GM12801 (cell line): ENCODE measurements around the gene CFD.

Experiments used
- TF ChIP-seq, protein P1 (sequence below): IDR thresholded peaks from one replicate; pipeline ENCODE4 v1.5.1; 2011; ENCODE audit warnings: control low read depth; ENCODE audit not compliant: insufficient read length; ENCODE audit errors: extremely low read depth

The CFD gene

DNA sequence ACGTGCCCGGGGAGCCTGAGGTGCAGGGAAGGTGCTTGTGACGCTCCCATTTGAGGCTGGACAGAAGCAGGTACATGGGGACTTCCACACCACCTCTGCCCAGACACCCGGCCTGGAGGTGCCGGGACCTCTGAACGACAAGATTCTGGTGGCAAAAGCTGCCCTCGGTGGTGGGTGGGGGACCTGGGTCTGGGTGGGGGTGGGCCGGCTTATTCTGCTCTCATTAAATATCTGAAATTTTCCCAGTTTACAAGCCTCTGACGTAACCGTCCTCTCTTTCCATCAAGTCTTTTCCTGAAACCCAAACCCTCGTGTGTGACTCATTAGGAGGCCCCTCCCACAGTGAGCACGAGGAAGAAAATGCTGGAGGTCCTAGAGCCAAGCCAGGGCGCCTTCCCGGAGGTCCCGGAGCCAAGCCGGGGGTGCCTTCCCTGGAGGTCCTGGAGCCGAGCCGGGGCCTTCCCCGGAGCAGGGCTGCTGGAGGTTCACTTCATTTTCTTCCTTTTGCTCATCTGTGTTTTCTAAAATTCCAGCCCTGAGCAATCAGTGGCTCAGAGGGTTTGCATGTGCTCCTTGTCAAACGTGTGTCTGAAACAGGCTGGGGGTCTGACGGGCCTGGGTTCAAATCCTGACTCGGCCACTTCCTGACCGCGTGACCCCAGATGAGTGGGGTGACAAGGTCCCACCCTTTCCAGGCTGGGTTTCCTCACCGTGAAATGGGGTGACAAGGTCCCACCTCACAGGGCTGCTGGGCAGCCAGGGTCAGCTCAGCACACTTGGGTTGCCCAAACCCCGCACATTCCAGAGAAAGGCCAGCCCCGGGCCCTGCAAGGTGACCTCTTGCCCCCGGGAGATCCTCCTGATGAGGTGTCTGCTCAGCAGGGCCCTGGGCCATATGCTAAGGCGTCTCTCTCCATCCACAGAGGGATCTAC, 10.0 kb downstream of the CFD start:
- TF ChIP-seq, protein P1, sequence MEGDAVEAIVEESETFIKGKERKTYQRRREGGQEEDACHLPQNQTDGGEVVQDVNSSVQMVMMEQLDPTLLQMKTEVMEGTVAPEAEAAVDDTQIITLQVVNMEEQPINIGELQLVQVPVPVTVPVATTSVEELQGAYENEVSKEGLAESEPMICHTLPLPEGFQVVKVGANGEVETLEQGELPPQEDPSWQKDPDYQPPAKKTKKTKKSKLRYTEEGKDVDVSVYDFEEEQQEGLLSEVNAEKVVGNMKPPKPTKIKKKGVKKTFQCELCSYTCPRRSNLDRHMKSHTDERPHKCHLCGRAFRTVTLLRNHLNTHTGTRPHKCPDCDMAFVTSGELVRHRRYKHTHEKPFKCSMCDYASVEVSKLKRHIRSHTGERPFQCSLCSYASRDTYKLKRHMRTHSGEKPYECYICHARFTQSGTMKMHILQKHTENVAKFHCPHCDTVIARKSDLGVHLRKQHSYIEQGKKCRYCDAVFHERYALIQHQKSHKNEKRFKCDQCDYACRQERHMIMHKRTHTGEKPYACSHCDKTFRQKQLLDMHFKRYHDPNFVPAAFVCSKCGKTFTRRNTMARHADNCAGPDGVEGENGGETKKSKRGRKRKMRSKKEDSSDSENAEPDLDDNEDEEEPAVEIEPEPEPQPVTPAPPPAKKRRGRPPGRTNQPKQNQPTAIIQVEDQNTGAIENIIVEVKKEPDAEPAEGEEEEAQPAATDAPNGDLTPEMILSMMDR, result no peak

DNA sequence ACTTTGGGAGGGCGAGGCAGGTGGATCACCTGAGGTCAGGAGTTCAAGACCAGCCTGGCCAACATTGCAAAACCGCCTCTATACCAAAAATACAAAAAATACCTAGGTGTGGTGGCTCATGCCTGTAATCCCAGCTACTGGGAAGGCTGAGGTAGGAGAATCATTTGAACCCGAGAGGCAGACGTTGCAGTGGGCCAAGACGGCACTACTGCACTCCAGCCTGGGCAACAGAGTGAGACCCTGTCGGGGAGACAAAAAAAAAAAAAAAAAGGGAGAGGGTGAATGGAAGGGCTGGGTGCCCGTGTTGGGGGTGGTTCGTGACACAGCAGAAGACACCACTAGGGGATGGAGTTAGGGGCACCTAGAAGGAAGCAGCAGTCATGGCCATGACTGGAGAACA, 10.8 kb downstream of the CFD start:
- TF ChIP-seq, protein P1, result no peak

DNA sequence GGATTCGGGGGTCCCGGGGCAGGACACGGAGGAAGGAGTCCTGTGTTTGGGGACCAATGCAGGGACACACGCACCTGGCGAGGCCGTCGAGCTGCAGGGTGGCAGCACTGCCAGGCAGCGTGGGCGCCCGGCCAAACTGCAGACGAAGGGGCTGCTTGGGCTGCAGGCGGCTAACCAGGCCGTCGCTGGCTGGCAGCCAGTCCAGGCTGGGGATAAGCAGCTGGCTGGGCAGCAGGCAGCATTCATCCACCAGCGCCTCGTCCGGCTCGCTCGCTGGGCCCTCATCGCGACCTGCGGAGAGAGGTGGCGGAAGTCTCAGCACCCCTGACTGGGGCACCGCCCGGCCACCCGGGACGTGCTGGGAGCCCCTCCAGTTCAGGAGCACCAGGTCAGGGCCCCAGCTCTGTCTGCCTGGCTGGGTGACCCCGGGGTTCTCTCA, 11.5 kb downstream of the CFD start:
- TF ChIP-seq, protein P1, result no peak

DNA sequence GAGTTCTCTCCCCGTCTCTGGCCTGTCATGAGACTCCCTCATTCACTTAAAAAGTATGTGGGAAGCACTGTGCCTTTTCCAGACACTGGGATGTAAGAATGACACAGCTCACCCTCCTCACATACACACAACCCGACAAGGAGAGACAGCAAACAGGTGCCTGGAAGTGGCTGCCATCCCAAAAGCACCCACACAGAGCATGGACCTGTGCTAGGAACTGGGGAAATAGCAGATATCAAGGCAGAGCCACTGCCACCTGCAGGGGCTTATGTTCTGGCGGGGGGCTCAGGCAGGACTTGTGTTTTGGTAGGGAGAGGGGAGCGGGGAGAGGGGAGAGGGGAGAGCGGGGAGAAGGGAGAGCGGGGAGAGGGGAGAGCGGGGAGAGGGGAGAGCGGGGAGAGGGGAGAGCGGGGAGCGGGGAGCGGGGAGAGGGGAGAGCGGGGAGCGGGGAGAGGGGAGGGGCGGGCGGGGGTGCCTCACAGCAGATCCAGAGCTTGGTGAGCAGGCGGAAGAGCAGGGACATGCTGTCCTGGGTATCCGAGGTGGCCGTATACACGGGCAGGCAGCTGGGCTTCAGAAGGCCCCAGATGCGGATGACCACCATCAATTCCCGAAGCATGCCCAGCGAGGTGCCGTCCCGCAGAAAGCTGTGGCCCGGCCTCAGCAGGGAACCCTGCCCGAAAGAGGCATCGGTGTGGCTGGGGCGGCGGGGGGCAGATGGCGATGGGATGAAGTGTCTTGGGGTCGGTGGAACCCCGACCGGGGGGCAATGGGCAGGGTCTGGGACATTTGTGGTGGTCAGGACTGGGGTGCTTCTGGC, 12.2 kb downstream of the CFD start:
- TF ChIP-seq, protein P1, result no peak

DNA sequence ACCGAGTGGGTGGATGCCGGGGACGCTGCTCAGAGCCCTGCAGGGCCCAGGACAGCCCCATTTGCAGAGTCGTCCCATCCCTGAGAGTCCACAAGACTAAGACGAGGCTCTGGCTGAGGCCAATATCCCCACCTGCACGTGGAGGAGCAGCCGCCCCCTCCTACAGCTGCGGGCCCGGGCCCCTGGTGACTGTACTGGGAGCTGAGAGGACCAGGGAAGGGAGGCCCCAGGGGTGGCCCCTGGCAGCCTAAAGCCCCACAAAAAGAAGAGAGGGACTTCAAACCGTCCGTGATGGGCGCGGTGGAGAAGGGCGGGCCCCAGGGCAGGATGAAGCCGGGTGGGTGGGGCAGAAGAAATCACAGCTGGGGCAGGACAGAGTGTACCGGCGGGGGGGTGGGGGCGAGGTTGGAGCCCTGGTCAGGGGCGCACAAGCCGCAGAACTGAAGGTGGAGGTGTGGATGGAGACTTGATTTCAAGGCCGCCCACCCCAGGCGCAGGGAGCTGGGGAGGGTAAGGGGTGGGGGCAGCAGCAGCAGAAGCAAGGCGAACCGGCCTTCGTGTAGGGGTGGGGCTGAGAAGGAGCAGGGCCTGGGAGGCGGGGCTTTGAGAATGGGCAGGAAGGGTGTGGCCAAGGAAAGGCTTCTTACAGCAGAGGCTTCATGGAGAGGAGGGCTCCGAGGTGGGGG, 12.9 kb downstream of the CFD start:
- TF ChIP-seq, protein P1, result no peak

DNA sequence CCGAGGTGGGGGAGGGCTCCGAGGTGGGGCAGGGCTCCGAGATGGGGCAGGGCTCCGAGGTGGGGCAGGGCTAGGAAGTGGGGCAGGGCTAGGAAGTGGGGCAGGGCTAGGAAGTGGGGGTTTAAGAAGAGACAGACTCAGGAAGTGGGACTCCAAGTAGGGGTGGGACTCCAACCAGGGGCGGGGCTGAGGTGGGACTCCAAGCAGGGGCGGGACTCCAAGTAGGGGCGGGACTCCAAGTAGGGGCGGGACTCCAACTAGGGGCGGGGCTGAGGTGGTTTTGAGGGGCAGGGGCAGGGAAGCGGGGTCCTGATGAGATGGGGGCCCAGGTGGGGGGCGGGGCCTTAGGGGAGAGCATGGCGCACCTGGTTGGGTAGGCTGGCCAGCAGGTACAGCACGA, 13.6 kb downstream of the CFD start:
- TF ChIP-seq, protein P1, result no peak

DNA sequence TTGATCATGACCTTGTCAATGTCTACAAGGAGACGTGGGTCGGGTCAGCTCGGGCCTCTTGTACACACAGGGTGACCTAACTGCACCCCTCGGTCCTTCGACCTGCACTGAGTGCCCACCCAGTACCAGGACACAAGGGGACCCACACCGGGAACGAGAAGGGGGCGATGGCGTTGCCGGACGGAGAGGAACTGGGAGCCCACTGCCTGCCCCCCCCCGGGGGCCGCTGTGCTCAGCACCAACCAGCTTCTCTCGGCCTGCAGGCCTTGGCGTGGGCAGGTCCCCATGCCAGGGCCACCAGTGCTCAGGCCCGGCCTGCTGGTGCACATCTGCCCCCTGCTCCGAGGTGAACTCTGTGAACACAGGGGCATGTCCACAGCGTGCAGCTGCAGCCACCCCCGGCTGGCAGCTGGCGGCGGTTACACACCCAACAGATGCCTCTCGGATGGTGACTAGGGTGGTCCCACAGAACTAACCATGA, 14.1 kb downstream of the CFD start:
- TF ChIP-seq, protein P1, result no peak
